Fibroblast of lung (primary cell): ENCODE results near the gene SHC4. TPM values are rescaled to one million over a fixed set of nuclear protein-coding genes. Genes with fewer than 3 reads are reported as not detected.

Experiments used
- DNase-seq, 2 donors: peaks; one replicate each; pipeline versions ENCODE4 v3.0.0 to v3.0.0-alpha.2; 2010; ENCODE audit warnings: low read depth in 2 of 2
- H2AFZ ChIP-seq: 2 replicates; pipeline ENCODE4 v1.5.1; 2012; ENCODE audit warnings: low read length, control low read depth, inconsistent platforms
- H3K27ac ChIP-seq: 2 replicates; pipeline ENCODE4 v1.5.1; 2011; ENCODE audit warnings: low read length, control low read depth; ENCODE audit not compliant: insufficient read depth
- H3K27me3 ChIP-seq: 2 replicates; pipeline ENCODE4 v1.5.1; 2011; ENCODE audit warnings: mild to moderate bottlenecking, low read length; ENCODE audit not compliant: control insufficient read depth, insufficient read depth
- H3K36me3 ChIP-seq: 2 replicates; pipeline ENCODE4 v1.5.1; 2011; ENCODE audit warnings: low read length; ENCODE audit not compliant: control insufficient read depth, insufficient read depth
- H3K4me1 ChIP-seq: 2 replicates; pipeline ENCODE4 v1.5.1; 2011; ENCODE audit warnings: low read length; ENCODE audit not compliant: control insufficient read depth, insufficient read depth; ENCODE audit errors: extremely low read depth
- H3K4me2 ChIP-seq: 2 replicates; pipeline ENCODE4 v1.5.1; 2011; ENCODE audit warnings: low read length, control low read depth; ENCODE audit not compliant: insufficient read depth; ENCODE audit errors: extremely low read depth
- H3K4me3 ChIP-seq, 4 experiments: fragments of 200-600 bp in 1 of 4; sonication (generic) in 1 of 4; replicated peaks in 1 of 4; 2 replicates each; pipeline ENCODE4 v1.5.1; 2011 to 2016; ENCODE audit warnings: low read length in 4 of 4, low read depth in 3 of 4, mild to moderate bottlenecking in 3 of 4, control low read depth in 2 of 4, inconsistent platforms in 1 of 4, mixed read lengths in 1 of 4; ENCODE audit not compliant: insufficient read depth in 1 of 4; ENCODE audit errors: control extremely low read depth in 1 of 4
- H3K79me2 ChIP-seq: 2 replicates; pipeline ENCODE4 v1.5.1; 2012; ENCODE audit warnings: mild to moderate bottlenecking, low read length, inconsistent platforms; ENCODE audit not compliant: control insufficient read depth, insufficient read depth
- H3K9ac ChIP-seq: 2 replicates; pipeline ENCODE4 v1.5.1; 2011; ENCODE audit warnings: mild to moderate bottlenecking, low read length, control low read depth; ENCODE audit not compliant: insufficient read depth
- H3K9me3 ChIP-seq: 2 replicates; pipeline ENCODE4 v1.5.1; 2012; ENCODE audit warnings: low read depth, low read length; ENCODE audit not compliant: control insufficient read depth, insufficient read depth
- H4K20me1 ChIP-seq: 2 replicates; pipeline ENCODE4 v1.5.1; 2011; ENCODE audit warnings: low read length; ENCODE audit not compliant: control insufficient read depth, insufficient read depth; ENCODE audit errors: extremely low read depth
- EZH2 ChIP-seq: IDR thresholded peaks from 2 replicates; pipeline ENCODE4 v1.5.1; 2012; ENCODE audit warnings: low read length, control low read depth, mild to moderate bottlenecking; ENCODE audit errors: missing control alignments
- polyA plus RNA-seq, 2 donors: library from polyadenylated mRNA; depleted of rRNA in 1 of 2; stranded (reverse) in 1 of 2; unstranded in 1 of 2; fragments of >200 nt; gene quantifications; 2 replicates each; pipeline ENCODE4 v1.2.1, GENCODE V29; 2011 to 2012; ENCODE audit warnings: missing spikeins in 1 of 2
- total RNA-seq: library from RNA; depleted of rRNA; stranded (reverse); fragments of >200 nt; gene quantifications from 2 replicates; pipeline ENCODE4 v1.2.1, GENCODE V29; 2014
- TF ChIP-seq, protein P1 (sequence below), 2 donors: IDR thresholded peaks in 1 of 2; conservative IDR thresholded peaks in 1 of 2; 1 replicate in 1 of 2; 2 replicates in 1 of 2; pipeline ENCODE4 v1.5.1; 2011 to 2012; ENCODE audit warnings: low read length in 2 of 2, control low read depth in 1 of 2, inconsistent platforms in 1 of 2, low read depth in 1 of 2, mild to moderate bottlenecking in 1 of 2

SHC4 gene
- total and polyA plus RNA-seq, 2 donors (not counting 1 experiment from before 2014, with no cell fraction given), result 0.75 to 1.5 TPM

DNA sequence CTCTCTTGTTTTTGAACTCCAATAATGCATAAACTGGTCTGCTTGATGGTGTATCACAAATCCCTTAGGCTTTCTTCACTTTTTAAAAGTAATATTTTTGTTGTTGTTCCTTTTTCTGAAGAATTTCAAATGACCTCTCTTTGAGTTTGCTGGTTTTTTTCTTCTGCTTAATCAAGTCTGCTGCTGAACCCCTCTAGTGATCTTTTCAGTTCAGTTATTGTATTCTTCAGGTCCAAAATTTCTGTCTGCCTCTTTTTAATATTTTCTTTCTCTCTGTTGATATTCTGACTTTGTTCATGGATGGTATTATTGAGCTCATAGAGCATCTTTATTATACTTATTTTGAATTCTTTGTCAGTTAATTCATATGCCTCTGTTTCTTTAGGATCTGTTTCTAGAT lies 131.1 kb downstream of the SHC4 start:
- DNase-seq, result no peak
- TF ChIP-seq EZH2, result no peak
- TF ChIP-seq, protein P1, sequence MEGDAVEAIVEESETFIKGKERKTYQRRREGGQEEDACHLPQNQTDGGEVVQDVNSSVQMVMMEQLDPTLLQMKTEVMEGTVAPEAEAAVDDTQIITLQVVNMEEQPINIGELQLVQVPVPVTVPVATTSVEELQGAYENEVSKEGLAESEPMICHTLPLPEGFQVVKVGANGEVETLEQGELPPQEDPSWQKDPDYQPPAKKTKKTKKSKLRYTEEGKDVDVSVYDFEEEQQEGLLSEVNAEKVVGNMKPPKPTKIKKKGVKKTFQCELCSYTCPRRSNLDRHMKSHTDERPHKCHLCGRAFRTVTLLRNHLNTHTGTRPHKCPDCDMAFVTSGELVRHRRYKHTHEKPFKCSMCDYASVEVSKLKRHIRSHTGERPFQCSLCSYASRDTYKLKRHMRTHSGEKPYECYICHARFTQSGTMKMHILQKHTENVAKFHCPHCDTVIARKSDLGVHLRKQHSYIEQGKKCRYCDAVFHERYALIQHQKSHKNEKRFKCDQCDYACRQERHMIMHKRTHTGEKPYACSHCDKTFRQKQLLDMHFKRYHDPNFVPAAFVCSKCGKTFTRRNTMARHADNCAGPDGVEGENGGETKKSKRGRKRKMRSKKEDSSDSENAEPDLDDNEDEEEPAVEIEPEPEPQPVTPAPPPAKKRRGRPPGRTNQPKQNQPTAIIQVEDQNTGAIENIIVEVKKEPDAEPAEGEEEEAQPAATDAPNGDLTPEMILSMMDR (conservative IDR thresholded peaks at IDR 0.05 in 1 of 2, IDR thresholded peaks at IDR 0.05 in 1 of 2; ENCODE audit: low read depth in 1 of 2, low read length in 2 of 2), result no peak
- H3K4me2 ChIP-seq, result no peak overlapping the region
- no peaks in the 10 kb centered on the region for H3K4me1 ChIP-seq
- no peak overlapping the region for H3K4me3 ChIP-seq
- H4K20me1 ChIP-seq, result no peaks in the 10 kb centered on the region
- no peak overlapping the region for H3K9ac ChIP-seq
- no peaks in the 10 kb centered on the region for H3K36me3 ChIP-seq
- no peaks in the 10 kb centered on the region for H3K27me3 ChIP-seq
- H3K9me3 ChIP-seq, result no peaks in the 10 kb centered on the region
- no peak overlapping the region for H3K27ac ChIP-seq
- H3K79me2 ChIP-seq, result no peaks in the 10 kb centered on the region
- H2AFZ ChIP-seq, result no peak overlapping the region

DNA sequence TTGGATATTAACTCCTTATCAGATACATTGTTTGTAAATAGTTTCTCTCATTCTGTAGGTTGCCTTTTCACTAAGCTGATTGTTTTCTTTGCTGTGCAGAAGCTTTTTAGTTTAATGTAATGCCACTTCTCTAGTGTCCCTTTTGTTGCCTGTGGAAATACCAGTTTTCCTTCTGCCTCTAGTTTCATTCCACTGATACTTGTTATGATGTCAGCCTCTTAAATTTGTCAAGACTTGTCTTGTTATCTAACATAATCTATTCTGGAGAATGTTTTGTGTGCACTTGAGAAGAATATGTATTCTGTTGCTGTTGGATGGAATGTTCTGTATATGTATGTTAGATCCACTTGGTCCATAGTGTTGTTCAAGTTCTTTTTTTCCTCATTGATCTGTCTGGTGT lies 134.8 kb downstream of the SHC4 start:
- no peak overlapping the region for H3K9ac ChIP-seq
- H3K27me3 ChIP-seq, result no peaks in the 10 kb centered on the region
- H3K4me2 ChIP-seq, result no peak overlapping the region
- no peaks in the 10 kb centered on the region for H3K79me2 ChIP-seq
- TF ChIP-seq EZH2, result no peak
- TF ChIP-seq, protein P1 (conservative IDR thresholded peaks at IDR 0.05 in 1 of 2, IDR thresholded peaks at IDR 0.05 in 1 of 2; ENCODE audit: low read depth in 1 of 2, low read length in 2 of 2), result no peak
- H3K4me3 ChIP-seq, result no peak overlapping the region
- no peak overlapping the region for H2AFZ ChIP-seq
- H3K9me3 ChIP-seq, result no peaks in the 10 kb centered on the region
- no peaks in the 10 kb centered on the region for H4K20me1 ChIP-seq
- H3K4me1 ChIP-seq, result no peaks in the 10 kb centered on the region
- H3K27ac ChIP-seq, result no peak overlapping the region
- DNase-seq, result no peak
- no peaks in the 10 kb centered on the region for H3K36me3 ChIP-seq

DNA sequence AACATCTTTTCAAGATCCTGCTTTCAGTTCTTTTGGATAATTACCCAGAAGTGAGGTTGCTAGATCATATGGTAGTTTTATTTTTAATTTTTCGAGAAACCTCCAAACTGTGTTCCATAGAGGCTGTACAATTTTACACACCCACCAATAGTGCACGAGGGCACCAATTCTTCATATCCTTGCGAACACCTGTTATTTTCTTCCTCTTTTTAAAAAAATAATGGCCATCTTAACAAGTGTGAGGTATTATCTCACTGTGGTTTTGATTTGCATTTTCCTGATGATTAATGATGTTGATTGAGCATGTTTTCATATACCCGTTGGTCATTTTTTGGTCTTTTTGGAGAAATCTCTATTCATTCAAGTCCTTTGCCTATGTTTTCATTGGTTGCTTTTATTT lies 135.2 kb downstream of the SHC4 start:
- Histone ChIP-seq H3K9ac (no peak overlapping the region), H3K27ac (no peak overlapping the region), H3K27me3 (no peaks in the 10 kb centered on the region), H2AFZ (no peak overlapping the region), H3K9me3 (no peaks in the 10 kb centered on the region), H4K20me1 (no peaks in the 10 kb centered on the region), H3K36me3 (no peaks in the 10 kb centered on the region), H3K79me2 (no peaks in the 10 kb centered on the region), H3K4me1 (no peaks in the 10 kb centered on the region), H3K4me3 (no peak overlapping the region), H3K4me2 (no peak overlapping the region)
- no peak for DNase-seq
- TF ChIP-seq, protein P1 (conservative IDR thresholded peaks at IDR 0.05 in 1 of 2, IDR thresholded peaks at IDR 0.05 in 1 of 2; ENCODE audit: low read depth in 1 of 2, low read length in 2 of 2), result no peak
- no peak for TF ChIP-seq EZH2
